ENCODE data around the gene ANKS3. TPM values are rescaled to one million over a fixed set of nuclear protein-coding genes. Genes with fewer than 3 reads are reported as not detected.

The ANKS3 gene
- total RNA-seq, 1 experiment from 2014 or later, result 25.5 TPM

DNA sequence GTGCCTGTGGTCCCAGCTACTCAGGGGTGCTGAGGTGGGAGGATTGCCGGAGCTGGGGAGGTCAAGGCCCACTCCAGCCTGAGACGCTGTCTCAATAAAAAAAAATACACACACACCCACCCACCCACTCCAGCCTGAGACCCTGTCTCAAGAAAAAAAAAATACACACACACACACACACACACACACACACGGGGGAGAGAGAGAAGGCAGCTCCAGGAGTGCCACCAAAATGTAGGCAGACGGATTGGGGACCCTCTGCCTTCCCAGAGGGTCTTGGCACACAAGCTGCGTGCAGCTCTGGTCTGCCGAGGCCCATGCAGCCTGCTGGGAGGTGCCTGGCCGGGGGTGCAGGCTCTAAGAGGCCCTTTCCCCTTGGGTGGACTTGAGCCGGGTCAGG is 46.7 kb downstream of the ANKS3 start:
- Histone ChIP-seq H3K4me3 (replicated peaks in 1 of 2; ENCODE audit: low read depth in 1 of 2, low read length in 2 of 2) (no peak overlapping the region), H2AFZ (ENCODE audit: low read depth, low read length, poor library complexity, severe bottlenecking) (no peak overlapping the region), H3K9ac (ENCODE audit: low read length) (no peak overlapping the region), H3K36me3 (ENCODE audit: control insufficient read depth in 1 of 2, insufficient read depth in 2 of 2, low read length in 2 of 2) (peaks cover 0 to 7% of the 10 kb centered on the region in 2 experiments; a peak in 1 of 4 replicates), H3K79me2 (ENCODE audit: insufficient read depth, low read length) (no peaks in the 10 kb centered on the region), H3K27me3 (ENCODE audit: insufficient read depth, low read length) (no peaks in the 10 kb centered on the region), H3K4me1 (ENCODE audit: control insufficient read depth in 1 of 2, insufficient read depth in 2 of 2, low read length in 2 of 2) (peaks cover 0 to 1% of the 10 kb centered on the region in 2 experiments; a peak in 1 of 4 replicates), H3K9me3 (ENCODE audit: control insufficient read depth in 1 of 2, insufficient read depth in 1 of 2, low read depth in 1 of 2, low read length in 2 of 2) (no peaks in the 10 kb centered on the region), H3K9me2 (ENCODE audit: insufficient read depth) (no peaks in the 10 kb centered on the region), H4K20me1 (ENCODE audit: insufficient read depth) (no peaks in the 10 kb centered on the region), H3K4me2 (ENCODE audit: low read length) (no peak overlapping the region), H3K27ac (ENCODE audit: low read depth, low read length) (no peak overlapping the region)
- no peak for TF ChIP-seq TCF7L2 (IDR thresholded peaks at IDR 0.05; ENCODE audit: borderline replicate concordance, extremely low read depth, insufficient read depth, insufficient read length)
- TF ChIP-seq ZNF274 (IDR thresholded peaks at IDR 0.05; ENCODE audit: low read depth, low read length), result no peak
- TF ChIP-seq CBX3 (IDR thresholded peaks at IDR 0.05; ENCODE audit: low read depth), result no peak
- no peak for TF ChIP-seq ELF1 (IDR thresholded peaks at IDR 0.05; ENCODE audit: borderline replicate concordance, low read depth)
- TF ChIP-seq, protein P1, sequence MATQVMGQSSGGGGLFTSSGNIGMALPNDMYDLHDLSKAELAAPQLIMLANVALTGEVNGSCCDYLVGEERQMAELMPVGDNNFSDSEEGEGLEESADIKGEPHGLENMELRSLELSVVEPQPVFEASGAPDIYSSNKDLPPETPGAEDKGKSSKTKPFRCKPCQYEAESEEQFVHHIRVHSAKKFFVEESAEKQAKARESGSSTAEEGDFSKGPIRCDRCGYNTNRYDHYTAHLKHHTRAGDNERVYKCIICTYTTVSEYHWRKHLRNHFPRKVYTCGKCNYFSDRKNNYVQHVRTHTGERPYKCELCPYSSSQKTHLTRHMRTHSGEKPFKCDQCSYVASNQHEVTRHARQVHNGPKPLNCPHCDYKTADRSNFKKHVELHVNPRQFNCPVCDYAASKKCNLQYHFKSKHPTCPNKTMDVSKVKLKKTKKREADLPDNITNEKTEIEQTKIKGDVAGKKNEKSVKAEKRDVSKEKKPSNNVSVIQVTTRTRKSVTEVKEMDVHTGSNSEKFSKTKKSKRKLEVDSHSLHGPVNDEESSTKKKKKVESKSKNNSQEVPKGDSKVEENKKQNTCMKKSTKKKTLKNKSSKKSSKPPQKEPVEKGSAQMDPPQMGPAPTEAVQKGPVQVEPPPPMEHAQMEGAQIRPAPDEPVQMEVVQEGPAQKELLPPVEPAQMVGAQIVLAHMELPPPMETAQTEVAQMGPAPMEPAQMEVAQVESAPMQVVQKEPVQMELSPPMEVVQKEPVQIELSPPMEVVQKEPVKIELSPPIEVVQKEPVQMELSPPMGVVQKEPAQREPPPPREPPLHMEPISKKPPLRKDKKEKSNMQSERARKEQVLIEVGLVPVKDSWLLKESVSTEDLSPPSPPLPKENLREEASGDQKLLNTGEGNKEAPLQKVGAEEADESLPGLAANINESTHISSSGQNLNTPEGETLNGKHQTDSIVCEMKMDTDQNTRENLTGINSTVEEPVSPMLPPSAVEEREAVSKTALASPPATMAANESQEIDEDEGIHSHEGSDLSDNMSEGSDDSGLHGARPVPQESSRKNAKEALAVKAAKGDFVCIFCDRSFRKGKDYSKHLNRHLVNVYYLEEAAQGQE (IDR thresholded peaks at IDR 0.05; ENCODE audit: low read depth), result no peak
- TF ChIP-seq POLR2AphosphoS5 (IDR thresholded peaks at IDR 0.05; ENCODE audit: low read depth, low read length), result no peak
- ChIA-PET RAD21 (ENCODE audit: low non-redundant PET in 1 of 2, low total read pairs in 2 of 2, uncharacterized antibody in 2 of 2, unreplicated experiment in 2 of 2) (no interaction called here), CTCF (no interaction called here), POLR2A (no interaction called here)
- no peak for DNase-seq (ENCODE audit: low read depth, low spot score)
- ATAC-seq, result no peak
- BruUV-seq (replicated peaks), result no TSS peak
- intact Hi-C loops (cut with micrococcal nuclease), result no loop called here
